Measurements from ENCODE around the gene TMEM9.

The TMEM9 gene

DNA sequence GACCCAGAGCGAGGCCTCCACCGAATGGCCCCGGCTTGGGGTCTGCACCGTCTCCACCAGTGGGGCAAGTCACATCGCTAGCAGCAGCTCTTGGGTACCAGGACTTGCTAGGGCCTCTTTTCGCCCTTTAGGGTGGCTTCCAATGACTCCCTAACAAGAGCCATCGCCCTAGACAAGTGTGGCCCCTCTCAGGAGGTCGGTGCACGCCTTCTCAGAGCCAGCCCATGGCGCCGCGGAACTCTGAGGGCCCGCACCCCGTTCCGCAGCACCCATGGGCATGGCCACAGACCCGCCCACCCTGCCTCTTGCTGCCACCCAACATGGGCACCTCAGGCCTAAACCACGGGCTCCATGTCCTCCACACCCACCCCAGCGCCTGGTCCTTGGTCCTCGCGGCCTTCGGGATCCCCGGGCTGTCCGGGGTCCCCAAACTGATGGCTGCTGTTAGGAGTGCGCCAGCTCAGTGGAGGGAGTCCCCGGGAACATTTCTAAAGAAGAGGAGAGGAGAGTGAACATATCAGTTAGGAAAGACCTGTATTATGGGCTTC is 38.8 kb downstream of the TMEM9 start:
- CTCF ChIA-PET = interaction anchor here (0.6 to 3.6 kb wide), 4 partner anchors 9 to 591 kb away, joined by 3 to 47 read pairs (median 6); no protein-coding TSS in a partner anchor
- DNase-seq (ENCODE audit: low spot score) = no peak
- POLR2A ChIA-PET (ENCODE audit: low non-redundant PET) = interaction anchor here (0.6 to 1.0 kb wide), 2 partner anchors 68 to 392 kb away, joined by 3 read pairs; partner anchors contain the start of gene CSRP1
- H3K27ac ChIP-seq = no peak overlapping the region
- TF ChIP-seq, protein P1, sequence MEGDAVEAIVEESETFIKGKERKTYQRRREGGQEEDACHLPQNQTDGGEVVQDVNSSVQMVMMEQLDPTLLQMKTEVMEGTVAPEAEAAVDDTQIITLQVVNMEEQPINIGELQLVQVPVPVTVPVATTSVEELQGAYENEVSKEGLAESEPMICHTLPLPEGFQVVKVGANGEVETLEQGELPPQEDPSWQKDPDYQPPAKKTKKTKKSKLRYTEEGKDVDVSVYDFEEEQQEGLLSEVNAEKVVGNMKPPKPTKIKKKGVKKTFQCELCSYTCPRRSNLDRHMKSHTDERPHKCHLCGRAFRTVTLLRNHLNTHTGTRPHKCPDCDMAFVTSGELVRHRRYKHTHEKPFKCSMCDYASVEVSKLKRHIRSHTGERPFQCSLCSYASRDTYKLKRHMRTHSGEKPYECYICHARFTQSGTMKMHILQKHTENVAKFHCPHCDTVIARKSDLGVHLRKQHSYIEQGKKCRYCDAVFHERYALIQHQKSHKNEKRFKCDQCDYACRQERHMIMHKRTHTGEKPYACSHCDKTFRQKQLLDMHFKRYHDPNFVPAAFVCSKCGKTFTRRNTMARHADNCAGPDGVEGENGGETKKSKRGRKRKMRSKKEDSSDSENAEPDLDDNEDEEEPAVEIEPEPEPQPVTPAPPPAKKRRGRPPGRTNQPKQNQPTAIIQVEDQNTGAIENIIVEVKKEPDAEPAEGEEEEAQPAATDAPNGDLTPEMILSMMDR (conservative IDR thresholded peaks at IDR 0.05; ENCODE audit: low read depth) = no peak

DNA sequence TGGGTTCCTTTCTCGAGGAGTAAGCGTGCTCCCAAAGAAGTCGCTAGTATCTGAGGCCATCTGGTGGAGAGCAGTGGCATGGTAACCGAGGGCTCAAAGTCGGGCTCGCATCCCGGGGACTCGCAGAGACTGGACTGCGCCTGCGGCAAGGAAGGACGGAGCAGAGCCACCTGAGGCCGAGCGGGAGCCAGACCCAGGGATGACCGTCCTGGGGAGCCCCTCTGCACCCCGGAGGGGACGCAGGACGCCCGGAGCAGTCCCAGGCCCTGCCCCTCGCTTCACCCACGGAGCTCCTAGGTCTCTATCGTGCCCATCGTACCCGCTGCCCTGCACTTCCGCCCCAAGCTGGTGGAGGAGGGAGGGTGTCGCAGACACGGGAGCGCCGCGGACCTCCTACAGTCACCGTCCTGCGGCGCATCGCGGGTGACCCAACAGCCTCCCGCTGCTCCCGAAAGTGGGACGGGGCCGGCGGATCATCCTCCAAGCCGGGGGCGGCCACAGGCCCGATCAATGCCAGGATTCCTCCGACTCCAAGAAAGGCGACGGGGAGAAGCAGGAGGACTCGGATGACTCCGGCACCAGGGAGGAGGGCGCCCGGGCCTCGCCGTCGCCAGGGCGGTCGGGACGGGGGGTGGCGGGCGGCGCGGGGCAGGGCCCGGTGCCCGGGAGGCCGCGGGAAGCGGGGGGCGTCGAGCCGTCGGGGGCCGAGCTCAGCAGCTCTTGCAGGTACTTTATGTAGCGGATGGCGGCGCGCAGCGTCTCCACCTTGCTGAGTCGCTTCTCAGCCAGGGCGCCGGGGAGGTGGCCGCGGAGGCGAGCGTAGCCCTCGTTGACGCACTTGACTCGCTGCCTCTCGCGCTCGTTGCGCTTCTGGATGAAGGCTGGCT is 39.8 kb downstream of the TMEM9 start:
- peak overlapping the region; percentile 57 for H3K27ac ChIP-seq
- POLR2A ChIA-PET (ENCODE audit: low non-redundant PET) = interaction anchor here (0.7 to 1.1 kb wide), 3 partner anchors 69 to 143 kb away, joined by 3 to 8 read pairs (median 3); no protein-coding TSS in a partner anchor
- CTCF ChIA-PET = interaction anchor here (0.5 to 3.6 kb wide), 26 partner anchors 10 to 1825 kb away, joined by 3 to 47 read pairs (median 4); no protein-coding TSS in a partner anchor
- peak; percentile 99 for DNase-seq (ENCODE audit: low spot score)
- TF ChIP-seq, protein P1 (conservative IDR thresholded peaks at IDR 0.05; ENCODE audit: low read depth) = peak; percentile 83

DNA sequence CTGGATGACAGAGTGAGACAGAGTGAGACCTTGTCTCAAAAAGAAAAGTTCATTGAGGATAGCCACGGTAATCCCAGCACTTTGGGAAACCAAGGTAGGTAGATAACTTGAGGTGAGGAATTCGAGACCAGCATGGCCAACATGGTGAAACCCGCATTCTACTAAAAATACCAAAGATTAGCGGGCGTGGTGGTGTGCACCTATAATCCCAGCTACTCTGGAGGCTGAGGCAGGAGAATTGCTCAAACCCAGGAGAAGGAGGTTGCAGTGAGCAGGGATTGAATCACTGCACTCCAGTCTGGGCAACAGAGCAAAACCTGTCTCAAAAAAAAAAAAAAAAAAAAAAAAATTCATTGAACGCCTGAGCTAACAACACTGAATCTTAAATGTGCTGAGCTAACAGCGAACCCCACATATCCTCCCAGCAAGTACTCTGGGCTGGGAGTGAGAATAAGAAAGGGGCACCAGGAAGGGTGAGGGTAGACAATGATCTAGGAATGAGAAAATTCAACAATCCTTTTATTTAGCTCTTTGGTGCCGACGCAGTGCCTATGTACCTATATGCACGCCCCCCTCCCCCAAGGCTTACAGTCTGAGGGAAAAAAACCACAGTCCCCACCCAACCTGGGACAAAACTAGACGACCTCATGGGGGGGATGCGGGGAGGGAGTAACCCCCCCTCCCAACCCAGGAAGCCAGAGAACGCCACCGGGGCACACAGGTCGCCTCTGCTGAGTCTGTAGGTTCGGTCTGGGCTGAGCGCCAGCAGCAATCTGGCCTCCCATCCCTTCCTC is 40.6 kb downstream of the TMEM9 start:
- POLR2A ChIA-PET (ENCODE audit: low non-redundant PET) = interaction anchor here (0.7 to 1.1 kb wide), 4 partner anchors 14 to 142 kb away, joined by 3 to 8 read pairs (median 4); no protein-coding TSS in a partner anchor
- CTCF ChIA-PET = interaction anchor here (0.6 to 3.6 kb wide), 25 partner anchors 12 to 577 kb away, joined by 3 to 47 read pairs (median 4); no protein-coding TSS in a partner anchor
- TF ChIP-seq, protein P1 (conservative IDR thresholded peaks at IDR 0.05; ENCODE audit: low read depth) = no peak
- DNase-seq (ENCODE audit: low spot score) = no peak
- peak overlapping the region; percentile 57 for H3K27ac ChIP-seq

GRCh38 chr1:201112926-201113325 is 41.3 kb downstream of the TMEM9 start:
- ChIA-PET CTCF (interaction anchor here (0.9 to 3.6 kb wide), 6 partner anchors 15 to 554 kb away, joined by 3 to 47 read pairs (median 5); no protein-coding TSS in a partner anchor), POLR2A (ENCODE audit: low non-redundant PET) (interaction anchor here (0.7 kb wide), 1 partner anchor 13 kb away, joined by 3 read pairs; no protein-coding TSS in a partner anchor)
- no peak for DNase-seq (ENCODE audit: low spot score)
- no peak overlapping the region for H3K27ac ChIP-seq
- TF ChIP-seq, protein P1 (conservative IDR thresholded peaks at IDR 0.05; ENCODE audit: low read depth) = no peak

DNA sequence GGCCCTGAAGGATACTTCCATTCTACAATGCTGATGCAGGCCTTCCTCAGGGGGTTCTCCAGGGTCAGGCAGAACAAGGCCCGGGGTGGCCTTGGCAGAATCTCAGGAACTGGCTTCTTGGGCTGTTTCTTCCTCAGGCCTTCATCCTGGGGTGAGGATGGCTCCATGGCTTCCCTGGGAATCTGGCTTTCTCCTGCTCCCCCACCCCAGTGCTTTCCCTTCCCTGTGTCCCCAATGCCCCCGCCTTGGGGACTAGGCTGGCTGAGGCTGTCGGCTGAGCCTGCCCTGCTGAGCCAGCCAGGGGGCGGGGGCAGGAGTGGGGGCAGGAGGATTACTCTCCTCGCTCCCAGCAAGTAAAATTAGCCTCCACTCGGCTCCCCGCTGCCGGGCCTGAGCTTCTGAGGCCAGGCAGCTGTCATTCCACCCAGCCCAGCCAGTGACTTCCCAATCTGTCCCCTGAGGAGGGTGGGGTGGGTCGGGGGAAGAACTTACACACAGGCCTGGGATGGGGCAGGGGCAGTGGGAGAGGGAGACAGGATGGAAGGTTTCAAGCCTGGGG is 42.0 kb downstream of the TMEM9 start, which contains the start of gene CACNA1S:
TSS of gene CACNA1S (minus strand) at position 254 of the 559 bp plus-strand sequence. CDS start at position 167, 87 bp downstream.
- POLR2A ChIA-PET (ENCODE audit: low non-redundant PET) = no interaction called here

More for the DNA sequence above, 42.0 kb downstream of the TMEM9 start, which contains the start of gene CACNA1S:
- no peak for DNase-seq (ENCODE audit: low spot score)
- CTCF ChIA-PET = interaction anchor here (3.6 kb wide), 1 partner anchor 140 kb away, joined by 47 read pairs; no protein-coding TSS in a partner anchor
- no peak within 1 kb of the TSS for H3K27ac ChIP-seq
- TF ChIP-seq, protein P1 (conservative IDR thresholded peaks at IDR 0.05; ENCODE audit: low read depth) = no peak

Data from RWPE1 (cell line).